ENCODE measurements around the gene TYRO3.

GRCh38 chr15:41511899-41512369 is 47.1 kb upstream of the TYRO3 start:
- TF ChIP-seq POLR2A (IDR thresholded peaks at IDR 0.05; ENCODE audit: low read length), result no peak
- no peak for TF ChIP-seq GATA1 (IDR thresholded peaks at IDR 0.05; ENCODE audit: low read depth, low read length)

Data from erythroblast (primary cell).